Right lobe of liver (tissue), 4 donors: ENCODE data around the gene ANKRD23.

Experiments used
- POLR2A ChIP-seq: fragments of 450-650 bp; IDR thresholded peaks from one replicate; pipeline ENCODE4 v1.6.1; 2017; ENCODE audit warnings: antibody characterized with exemption, mild to moderate bottlenecking
- TF ChIP-seq, protein P1 (sequence below), 4 donors: fragments of 200-600 bp in 3 of 4; fragments of 450-650 bp in 1 of 4; IDR thresholded peaks; one replicate each; pipeline versions ENCODE4 v1.5.1 to v1.8.0; 2016 to 2022; ENCODE audit warnings: antibody characterized with exemption in 4 of 4, mild to moderate bottlenecking in 2 of 4
- donor health status: DM: no; HTN: no; CAD: no.
- donor health status: DM: no; HTN: no; CAD: no.
- donor health status: DM: no; HTN: yes; CAD: no.

DNA sequence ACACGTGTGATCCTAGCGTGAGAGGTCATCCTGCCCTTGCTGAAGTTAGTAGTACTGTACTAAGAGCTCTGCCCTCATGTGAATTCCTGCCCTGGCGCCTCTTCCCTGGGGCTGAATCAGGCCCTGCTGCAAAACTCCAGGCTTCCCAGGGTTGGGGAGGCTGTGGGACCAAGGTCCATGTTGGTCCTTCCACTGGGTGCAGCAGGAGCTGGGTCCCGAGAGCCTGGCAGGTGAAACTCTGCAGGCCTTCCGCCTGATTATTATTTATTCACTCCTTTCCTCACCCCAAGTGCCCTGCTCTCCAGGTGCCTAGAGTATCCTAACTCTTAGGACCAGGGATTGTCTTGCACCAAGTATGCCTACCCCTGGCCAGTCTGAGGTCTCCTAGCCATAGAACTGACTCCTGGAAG lies 33.0 kb downstream of the ANKRD23 start:
- no peak for TF ChIP-seq POLR2A
- TF ChIP-seq, protein P1, sequence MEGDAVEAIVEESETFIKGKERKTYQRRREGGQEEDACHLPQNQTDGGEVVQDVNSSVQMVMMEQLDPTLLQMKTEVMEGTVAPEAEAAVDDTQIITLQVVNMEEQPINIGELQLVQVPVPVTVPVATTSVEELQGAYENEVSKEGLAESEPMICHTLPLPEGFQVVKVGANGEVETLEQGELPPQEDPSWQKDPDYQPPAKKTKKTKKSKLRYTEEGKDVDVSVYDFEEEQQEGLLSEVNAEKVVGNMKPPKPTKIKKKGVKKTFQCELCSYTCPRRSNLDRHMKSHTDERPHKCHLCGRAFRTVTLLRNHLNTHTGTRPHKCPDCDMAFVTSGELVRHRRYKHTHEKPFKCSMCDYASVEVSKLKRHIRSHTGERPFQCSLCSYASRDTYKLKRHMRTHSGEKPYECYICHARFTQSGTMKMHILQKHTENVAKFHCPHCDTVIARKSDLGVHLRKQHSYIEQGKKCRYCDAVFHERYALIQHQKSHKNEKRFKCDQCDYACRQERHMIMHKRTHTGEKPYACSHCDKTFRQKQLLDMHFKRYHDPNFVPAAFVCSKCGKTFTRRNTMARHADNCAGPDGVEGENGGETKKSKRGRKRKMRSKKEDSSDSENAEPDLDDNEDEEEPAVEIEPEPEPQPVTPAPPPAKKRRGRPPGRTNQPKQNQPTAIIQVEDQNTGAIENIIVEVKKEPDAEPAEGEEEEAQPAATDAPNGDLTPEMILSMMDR (IDR thresholded peaks at IDR 0.05), result no peak
